ENCODE results near the gene CCDC142. TPM values are rescaled to one million over a fixed set of nuclear protein-coding genes. Genes with fewer than 3 reads are reported as not detected.
A peak's percentile ranks its signal among the peaks of the same experiment; 100 is the strongest.

Gene CCDC142
- total and polyA plus RNA-seq, 9 of the 15 experiments (the other 6 are each of a cell fraction or from before 2014, with no cell fraction given): 0.55 to 11.7 (median 7.2) TPM

- in situ Hi-C loops (cut with MboI) (no loop called here), intact Hi-C loops (cut with micrococcal nuclease) (no loop called here)
- FAIRE-seq (no peak), DNase-seq (ENCODE audit: extremely low read depth in 1 of 4, low spot score in 3 of 4) (peak in 1 of 4 experiments; percentile 47), ATAC-seq (no peak)
- no peak overlapping the region for H3K9ac ChIP-seq (ENCODE audit: insufficient read depth in 1 of 2, low read depth in 2 of 2, low read length in 2 of 2)
- H3K79me2 ChIP-seq (ENCODE audit: control insufficient read depth, insufficient read depth, low read length): peaks cover 21% of the 10 kb centered on the region
- no peaks in the 10 kb centered on the region for H3K27me3 ChIP-seq (ENCODE audit: control insufficient read depth in 2 of 2, insufficient read depth in 2 of 2, low read length in 2 of 2)
- no peak overlapping the region for H2AFZ ChIP-seq (ENCODE audit: low read depth, low read length)
- H3K36me3 ChIP-seq (ENCODE audit: control insufficient read depth, insufficient read depth, low read length): peaks cover 32% of the 10 kb centered on the region
- no peak overlapping the region for H3K4me3 ChIP-seq
- no peaks in the 10 kb centered on the region; the same call in 1 of the 2 replicates for H4K20me1 ChIP-seq (replicated peaks; ENCODE audit: control insufficient read depth, insufficient read depth, low read length)
- H3K9me3 ChIP-seq (replicated peaks; ENCODE audit: control insufficient read depth, insufficient read depth, low read depth, low read length): no peaks in the 10 kb centered on the region
- no peak overlapping the region for H3K4me2 ChIP-seq (ENCODE audit: insufficient read depth, low read length)
- 92% methylated on average over 18 of the region's 27 CpGs for WGBS (ENCODE audit: insufficient coverage, low coverage, missing lambda C conversion rate)
- peaks cover 4 to 48% of the 10 kb centered on the region in 2 experiments; a peak in 4 of 5 replicates for H3K4me1 ChIP-seq (replicated peaks in 1 of 2; ENCODE audit: control insufficient read depth in 2 of 2, insufficient read depth in 2 of 2, low read length in 2 of 2)
- no TSS peak for BruUV-seq (replicated peaks)
- ChIA-PET CTCF (ENCODE audit: low intra/inter-chr PET ratio) (no interaction called here), POLR2A (interaction anchor here (0.6 to 1.0 kb wide), 4 partner anchors 10 to 341 kb away, joined by 3 to 6 read pairs (median 3); no protein-coding TSS in a partner anchor)
- no peak overlapping the region; the same call in 2 of the 3 replicates for H3K27ac ChIP-seq (ENCODE audit: extremely low read depth, low read depth, low read length)
- H3K9me1 ChIP-seq (ENCODE audit: control insufficient read depth, insufficient read depth, low read length): no peaks in the 10 kb centered on the region
- TF ChIP-seq TAF1 (IDR thresholded peaks at IDR 0.05; ENCODE audit: control insufficient read depth, extremely low read depth, insufficient read depth, low read length, severe bottlenecking) (no peak), NCOA1 (IDR thresholded peaks at IDR 0.05; ENCODE audit: low read depth) (no peak), YY1 (IDR thresholded peaks at IDR 0.05; ENCODE audit: borderline replicate concordance in 1 of 3, control insufficient read depth in 1 of 3, extremely low read depth in 1 of 3, insufficient read depth in 3 of 3, insufficient read length in 1 of 3, insufficient replicate concordance in 2 of 3, low read depth in 1 of 3, low read length in 2 of 3) (no peak), NFE2 (IDR thresholded peaks at IDR 0.05; ENCODE audit: low read depth) (no peak), NELFE (IDR thresholded peaks at IDR 0.05; ENCODE audit: insufficient read depth, insufficient read length) (no peak), SNIP1 (IDR thresholded peaks at IDR 0.05; ENCODE audit: low read depth) (no peak), ZNF75A (CRISPR knock-in tag; IDR thresholded peaks at IDR 0.05) (no peak), HBP1 (CRISPR knock-in tag; IDR thresholded peaks at IDR 0.05) (no peak), NCOA4 (IDR thresholded peaks at IDR 0.05; ENCODE audit: partially characterized antibody) (no peak), E4F1 (CRISPR knock-in tag; IDR thresholded peaks at IDR 0.05; ENCODE audit: borderline replicate concordance) (no peak), ZBTB7A (IDR thresholded peaks at IDR 0.05; ENCODE audit: borderline replicate concordance, control insufficient read depth, low read depth, low read length) (peak; percentile 70; the same call in 1 of the 2 replicates), POLR2G (IDR thresholded peaks at IDR 0.05; ENCODE audit: low read depth, low read length) (peak; percentile 66), BCOR (IDR thresholded peaks at IDR 0.05) (no peak), ZBTB2 (IDR thresholded peaks at IDR 0.05) (no peak), PTBP1 (IDR thresholded peaks at IDR 0.05; ENCODE audit: low read depth, low read length) (no peak), ZNF551 (CRISPR knock-in tag; IDR thresholded peaks at IDR 0.05) (no peak)
Measured at GRCh38 chr2:74461187-74462053, 21.4 kb downstream of the CCDC142 start.

Measured in K562 (cell line).